WTC11 (cell line): ENCODE measurements around the gene C16orf95. TPM values are rescaled to one million over a fixed set of nuclear protein-coding genes. Genes with fewer than 3 reads are reported as not detected.
A peak's percentile ranks its signal among the peaks of the same experiment; 100 is the strongest.

Source experiments
- ATAC-seq: fragments of 200-7000 bp; cut with Tn5 transposase; 2 replicates; pipeline ENCODE4 v1.10.0; 2021; ENCODE audit warnings: mild to moderate bottlenecking, moderate library complexity
- CTCF ChIA-PET: fragments of 300-600 bp; sonication (Branson Sonifier 250); formaldehyde crosslinking; loops from one replicate; lab custom pipeline; 2021; ENCODE audit warnings: antibody characterized with exemption; lab: Charles Lee
- POLR2A ChIA-PET: fragments of 350-600 bp; sonication (Branson Sonifier 250); formaldehyde crosslinking; loops from one replicate; lab custom pipeline; 2021; ENCODE audit warnings: antibody characterized with exemption; lab: Charles Lee
- DNase-seq: peaks from one replicate; pipeline ENCODE4 v3.0.0; 2021; ENCODE audit warnings: low spot score
- H3K27ac Mint-ChIP-seq: 2 replicates; pipeline ENCODE4 v1.8.0; 2021; ENCODE audit warnings: mixed read lengths
- H3K27me3 Mint-ChIP-seq: 2 replicates; pipeline ENCODE4 v1.8.0; 2021; ENCODE audit warnings: low read depth, mild to moderate bottlenecking, moderate library complexity, mixed read lengths
- H3K36me3 Mint-ChIP-seq: 2 replicates; pipeline ENCODE4 v1.8.0; 2021; ENCODE audit warnings: mixed read lengths
- H3K4me1 Mint-ChIP-seq: 2 replicates; pipeline ENCODE4 v1.8.0; 2022; ENCODE audit warnings: mixed read lengths
- H3K4me3 Mint-ChIP-seq: 2 replicates; pipeline ENCODE4 v1.8.0; 2021; ENCODE audit warnings: mild to moderate bottlenecking, moderate library complexity, mixed read lengths
- H3K9me3 Mint-ChIP-seq: 2 replicates; pipeline ENCODE4 v1.8.0; 2021; ENCODE audit warnings: mixed read lengths
- CTCF ChIP-seq: fragments of 200-600 bp; IDR thresholded peaks from 2 replicates; pipeline ENCODE4 v1.8.0; 2022; ENCODE audit warnings: antibody characterized with exemption
- FOXK1 ChIP-seq: sonication (generic); formaldehyde crosslinking; IDR thresholded peaks from 2 replicates; pipeline ENCODE4 v1.8.0; 2022; ENCODE audit warnings: mild to moderate bottlenecking, moderate library complexity, missing genetic modification reagents
- NFE2L1 ChIP-seq: sonication (generic); formaldehyde crosslinking; IDR thresholded peaks from 2 replicates; pipeline ENCODE4 v1.8.1; 2023; ENCODE audit warnings: missing genetic modification reagents
- NR2C2 ChIP-seq: sonication (generic); formaldehyde crosslinking; IDR thresholded peaks from 2 replicates; pipeline ENCODE4 v1.8.0; 2022; ENCODE audit warnings: mild to moderate bottlenecking, missing genetic modification reagents
- PREB ChIP-seq: sonication (generic); formaldehyde crosslinking; IDR thresholded peaks from 2 replicates; pipeline ENCODE4 v1.8.1; 2022; ENCODE audit warnings: mild to moderate bottlenecking, missing genetic modification reagents, moderate library complexity, borderline replicate concordance
- SP1 ChIP-seq: sonication (generic); formaldehyde crosslinking; conservative IDR thresholded peaks from 2 replicates; pipeline ENCODE4 v1.8.1; 2022; ENCODE audit warnings: missing genetic modification reagents
- ZNF232 ChIP-seq: sonication (generic); formaldehyde crosslinking; IDR thresholded peaks from 2 replicates; pipeline ENCODE4 v1.8.0; 2022; ENCODE audit warnings: mild to moderate bottlenecking, missing genetic modification reagents
- ZNF425 ChIP-seq: fragments of 250-450 bp; sonication (Bioruptor Pico); conservative IDR thresholded peaks from 2 replicates; pipeline ENCODE4 v1.9.0; 2021; ENCODE audit warnings: mild to moderate bottlenecking
- total RNA-seq: library from RNA; stranded (reverse); gene quantifications from 3 replicates; pipeline ENCODE4 v1.2.3, GENCODE V29; 2021
- TF ChIP-seq, protein P1 (sequence below): sonication (generic); formaldehyde crosslinking; IDR thresholded peaks from 2 replicates; pipeline ENCODE4 v1.8.0; 2023; ENCODE audit warnings: mild to moderate bottlenecking, missing genetic modification reagents
- TF ChIP-seq, protein P2 (sequence below): sonication (generic); formaldehyde crosslinking; IDR thresholded peaks from 2 replicates; pipeline ENCODE4 v1.8.1; 2022; ENCODE audit warnings: low read depth, mild to moderate bottlenecking, moderate library complexity, missing genetic modification reagents, borderline replicate concordance
- TF ChIP-seq, protein P3 (sequence below): fragments of 250-450 bp; sonication (Bioruptor Pico); IDR thresholded peaks from 2 replicates; pipeline ENCODE4 v1.9.0; 2021; ENCODE audit warnings: mild to moderate bottlenecking, borderline replicate concordance

Gene C16orf95
- total RNA-seq, 1 experiment from 2014 or later = 5.7 TPM

GRCh38 chr16:87297918-87298631 is 19.1 kb downstream of the C16orf95 start:
- peak; percentile 87 for ATAC-seq
- no peak overlapping the region for H3K27ac Mint-ChIP-seq
- CTCF ChIA-PET = interaction anchor here (0.6 to 2.9 kb wide), 50 partner anchors 8 to 1639 kb away, joined by 3 to 31 read pairs (median 4); partner anchors contain the start of genes C16orf95 and FBXO31

DNA sequence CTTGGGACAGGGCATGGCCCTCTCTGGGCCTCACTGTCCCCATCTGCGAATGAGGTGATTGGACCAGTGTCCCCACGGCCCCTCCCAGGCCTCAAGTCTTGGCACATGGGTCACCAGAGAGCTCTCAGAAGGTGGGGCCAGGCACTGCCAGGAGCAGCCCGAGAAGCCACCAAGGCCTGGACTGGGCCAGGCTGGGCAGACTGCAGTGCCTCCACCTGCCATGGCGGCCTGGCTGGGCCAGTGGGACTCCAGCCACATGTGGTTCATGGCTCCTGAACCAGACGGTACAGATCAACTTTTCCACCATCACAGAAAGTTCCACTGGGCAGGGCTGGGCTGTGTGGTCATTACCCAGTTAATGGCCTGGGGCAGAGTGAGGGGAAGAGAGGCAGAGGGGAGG is 19.8 kb downstream of the C16orf95 start:
- Mint-ChIP-seq H3K4me3 (no peak overlapping the region), H3K27me3 (peaks cover 2% of the 10 kb centered on the region; the same call in 1 of the 2 replicates), H3K27ac (no peak overlapping the region), H3K4me1 (no peaks in the 10 kb centered on the region), H3K36me3 (peaks cover 4% of the 10 kb centered on the region), H3K9me3 (peaks cover 4% of the 10 kb centered on the region)
- DNase-seq (no peak), ATAC-seq (no peak)
- ChIA-PET POLR2A (interaction anchor here (1.1 kb wide), 1 partner anchor 86 kb away, joined by 3 read pairs; the partner anchor contains the start of gene FBXO31), CTCF (interaction anchor here (0.9 to 2.9 kb wide), 32 partner anchors 9 to 987 kb away, joined by 3 to 31 read pairs (median 5); partner anchors contain the start of gene C16orf95)
- TF ChIP-seq, protein P1, sequence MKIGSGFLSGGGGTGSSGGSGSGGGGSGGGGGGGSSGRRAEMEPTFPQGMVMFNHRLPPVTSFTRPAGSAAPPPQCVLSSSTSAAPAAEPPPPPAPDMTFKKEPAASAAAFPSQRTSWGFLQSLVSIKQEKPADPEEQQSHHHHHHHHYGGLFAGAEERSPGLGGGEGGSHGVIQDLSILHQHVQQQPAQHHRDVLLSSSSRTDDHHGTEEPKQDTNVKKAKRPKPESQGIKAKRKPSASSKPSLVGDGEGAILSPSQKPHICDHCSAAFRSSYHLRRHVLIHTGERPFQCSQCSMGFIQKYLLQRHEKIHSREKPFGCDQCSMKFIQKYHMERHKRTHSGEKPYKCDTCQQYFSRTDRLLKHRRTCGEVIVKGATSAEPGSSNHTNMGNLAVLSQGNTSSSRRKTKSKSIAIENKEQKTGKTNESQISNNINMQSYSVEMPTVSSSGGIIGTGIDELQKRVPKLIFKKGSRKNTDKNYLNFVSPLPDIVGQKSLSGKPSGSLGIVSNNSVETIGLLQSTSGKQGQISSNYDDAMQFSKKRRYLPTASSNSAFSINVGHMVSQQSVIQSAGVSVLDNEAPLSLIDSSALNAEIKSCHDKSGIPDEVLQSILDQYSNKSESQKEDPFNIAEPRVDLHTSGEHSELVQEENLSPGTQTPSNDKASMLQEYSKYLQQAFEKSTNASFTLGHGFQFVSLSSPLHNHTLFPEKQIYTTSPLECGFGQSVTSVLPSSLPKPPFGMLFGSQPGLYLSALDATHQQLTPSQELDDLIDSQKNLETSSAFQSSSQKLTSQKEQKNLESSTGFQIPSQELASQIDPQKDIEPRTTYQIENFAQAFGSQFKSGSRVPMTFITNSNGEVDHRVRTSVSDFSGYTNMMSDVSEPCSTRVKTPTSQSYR (CRISPR knock-in tag) = no peak
- TF ChIP-seq, protein P2, sequence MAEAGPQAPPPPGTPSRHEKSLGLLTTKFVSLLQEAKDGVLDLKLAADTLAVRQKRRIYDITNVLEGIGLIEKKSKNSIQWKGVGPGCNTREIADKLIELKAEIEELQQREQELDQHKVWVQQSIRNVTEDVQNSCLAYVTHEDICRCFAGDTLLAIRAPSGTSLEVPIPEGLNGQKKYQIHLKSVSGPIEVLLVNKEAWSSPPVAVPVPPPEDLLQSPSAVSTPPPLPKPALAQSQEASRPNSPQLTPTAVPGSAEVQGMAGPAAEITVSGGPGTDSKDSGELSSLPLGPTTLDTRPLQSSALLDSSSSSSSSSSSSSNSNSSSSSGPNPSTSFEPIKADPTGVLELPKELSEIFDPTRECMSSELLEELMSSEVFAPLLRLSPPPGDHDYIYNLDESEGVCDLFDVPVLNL = no peak
- TF ChIP-seq FOXK1 (CRISPR knock-in tag) = no peak
- no peak for TF ChIP-seq NR2C2 (CRISPR knock-in tag)
- TF ChIP-seq NFE2L1 (CRISPR knock-in tag) = no peak
- TF ChIP-seq ZNF425 (CRISPR knock-in tag) = no peak
- 0 out of 2 replicates have a peak, but pooled peaks have one; percentile 49 for TF ChIP-seq ZNF232 (CRISPR knock-in tag)
- TF ChIP-seq, protein P3, sequence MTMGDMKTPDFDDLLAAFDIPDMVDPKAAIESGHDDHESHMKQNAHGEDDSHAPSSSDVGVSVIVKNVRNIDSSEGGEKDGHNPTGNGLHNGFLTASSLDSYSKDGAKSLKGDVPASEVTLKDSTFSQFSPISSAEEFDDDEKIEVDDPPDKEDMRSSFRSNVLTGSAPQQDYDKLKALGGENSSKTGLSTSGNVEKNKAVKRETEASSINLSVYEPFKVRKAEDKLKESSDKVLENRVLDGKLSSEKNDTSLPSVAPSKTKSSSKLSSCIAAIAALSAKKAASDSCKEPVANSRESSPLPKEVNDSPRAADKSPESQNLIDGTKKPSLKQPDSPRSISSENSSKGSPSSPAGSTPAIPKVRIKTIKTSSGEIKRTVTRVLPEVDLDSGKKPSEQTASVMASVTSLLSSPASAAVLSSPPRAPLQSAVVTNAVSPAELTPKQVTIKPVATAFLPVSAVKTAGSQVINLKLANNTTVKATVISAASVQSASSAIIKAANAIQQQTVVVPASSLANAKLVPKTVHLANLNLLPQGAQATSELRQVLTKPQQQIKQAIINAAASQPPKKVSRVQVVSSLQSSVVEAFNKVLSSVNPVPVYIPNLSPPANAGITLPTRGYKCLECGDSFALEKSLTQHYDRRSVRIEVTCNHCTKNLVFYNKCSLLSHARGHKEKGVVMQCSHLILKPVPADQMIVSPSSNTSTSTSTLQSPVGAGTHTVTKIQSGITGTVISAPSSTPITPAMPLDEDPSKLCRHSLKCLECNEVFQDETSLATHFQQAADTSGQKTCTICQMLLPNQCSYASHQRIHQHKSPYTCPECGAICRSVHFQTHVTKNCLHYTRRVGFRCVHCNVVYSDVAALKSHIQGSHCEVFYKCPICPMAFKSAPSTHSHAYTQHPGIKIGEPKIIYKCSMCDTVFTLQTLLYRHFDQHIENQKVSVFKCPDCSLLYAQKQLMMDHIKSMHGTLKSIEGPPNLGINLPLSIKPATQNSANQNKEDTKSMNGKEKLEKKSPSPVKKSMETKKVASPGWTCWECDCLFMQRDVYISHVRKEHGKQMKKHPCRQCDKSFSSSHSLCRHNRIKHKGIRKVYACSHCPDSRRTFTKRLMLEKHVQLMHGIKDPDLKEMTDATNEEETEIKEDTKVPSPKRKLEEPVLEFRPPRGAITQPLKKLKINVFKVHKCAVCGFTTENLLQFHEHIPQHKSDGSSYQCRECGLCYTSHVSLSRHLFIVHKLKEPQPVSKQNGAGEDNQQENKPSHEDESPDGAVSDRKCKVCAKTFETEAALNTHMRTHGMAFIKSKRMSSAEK = no peak
- TF ChIP-seq, all 79 proteins: peak for 1

More at GRCh38 chr16:87297918-87298631, 19.1 kb downstream of the C16orf95 start:
- TF ChIP-seq SP1 (CRISPR knock-in tag) (no peak), PREB (CRISPR knock-in tag) (0 out of 2 replicates have a peak, but pooled peaks have one; percentile 71), CTCF (peak; percentile 49)
- Mint-ChIP-seq H3K36me3 (no peaks in the 10 kb centered on the region), H3K9me3 (no peaks in the 10 kb centered on the region), H3K4me1 (no peaks in the 10 kb centered on the region), H3K27me3 (no peaks in the 10 kb centered on the region), H3K4me3 (no peak overlapping the region)
- peak; percentile 82 for DNase-seq
- POLR2A ChIA-PET = interaction anchor here (0.5 to 1.1 kb wide), 2 partner anchors 14 to 86 kb away, joined by 3 read pairs; partner anchors contain the start of gene FBXO31
